Left renal pelvis (tissue), 4 donors: ENCODE results near the gene FBXO38. TPM values are rescaled to one million over a fixed set of nuclear protein-coding genes. Genes with fewer than 3 reads are reported as not detected.

Experiments used
- DNase-seq, 4 donors: peaks; one replicate each; pipeline ENCODE4 v3.0.0-alpha.2; 2013; ENCODE audit warnings: low read depth in 4 of 4, low spot score in 3 of 4
- polyA plus RNA-seq, 4 donors: library from polyadenylated mRNA; unstranded; fragments of 120-200 nt; gene quantifications; one replicate each; pipeline ENCODE4 v1.2.1, GENCODE V29; 2013; ENCODE audit not compliant: insufficient read length in 4 of 4

Gene FBXO38
- 10 to 100 TPM; 36.5 to 51.8 (median 46.8) TPM for polyA plus RNA-seq

DNA sequence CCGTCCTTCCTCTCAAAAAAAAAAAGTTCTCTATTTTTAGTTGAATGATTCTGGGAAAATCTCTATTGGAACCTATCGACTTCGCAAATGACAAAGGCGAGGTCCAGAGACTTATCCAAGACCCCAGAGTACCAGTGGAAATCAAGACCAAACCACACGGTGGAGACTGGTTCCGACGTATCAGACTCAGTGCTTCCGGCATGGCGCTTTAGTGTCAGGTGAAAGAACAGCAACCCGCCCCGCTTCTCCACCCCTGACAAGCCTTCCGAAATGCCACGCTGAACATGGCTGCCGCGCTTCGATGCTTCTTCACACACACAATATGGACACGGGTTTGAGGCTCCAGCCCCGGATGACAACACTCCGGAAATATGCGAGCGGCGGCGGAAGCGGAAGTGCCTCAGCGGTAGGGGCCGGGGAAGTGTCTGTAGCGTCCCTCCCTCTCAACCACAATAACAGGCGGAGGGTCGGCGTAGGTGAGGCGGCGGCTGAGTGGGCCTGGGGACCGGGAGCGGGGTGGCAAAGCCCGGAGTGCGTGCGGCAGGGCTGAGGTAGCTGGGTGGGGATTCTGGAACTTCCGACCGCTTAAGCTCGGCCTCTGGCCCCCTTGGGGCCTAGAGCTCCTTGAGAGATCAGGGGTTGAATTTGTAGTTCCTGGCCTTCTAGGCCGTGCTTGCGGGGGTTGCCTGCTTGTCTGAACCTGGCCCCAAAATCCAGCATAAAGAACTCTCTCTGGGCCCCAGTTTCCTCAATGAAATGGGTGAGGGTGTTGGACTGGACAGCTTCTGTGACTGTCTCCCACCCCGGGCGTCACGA is at the start of gene FBXO38:
Gene FBXO38, plus strand, starts transcription at position 395 of the 816 bp plus-strand sequence. CDS start 10,819 bp downstream, outside the sequence.
- DNase-seq = peak; percentile 88 to 95 (median 93)

GRCh38 chr5:148335259-148335658 is 48.5 kb upstream of the FBXO38 start, which contains the start of gene SPINK9:
TSS of gene SPINK9 (plus strand) at chr5:148335559. CDS start at chr5:148335614, 55 bp downstream.
- no peak for DNase-seq

DNA sequence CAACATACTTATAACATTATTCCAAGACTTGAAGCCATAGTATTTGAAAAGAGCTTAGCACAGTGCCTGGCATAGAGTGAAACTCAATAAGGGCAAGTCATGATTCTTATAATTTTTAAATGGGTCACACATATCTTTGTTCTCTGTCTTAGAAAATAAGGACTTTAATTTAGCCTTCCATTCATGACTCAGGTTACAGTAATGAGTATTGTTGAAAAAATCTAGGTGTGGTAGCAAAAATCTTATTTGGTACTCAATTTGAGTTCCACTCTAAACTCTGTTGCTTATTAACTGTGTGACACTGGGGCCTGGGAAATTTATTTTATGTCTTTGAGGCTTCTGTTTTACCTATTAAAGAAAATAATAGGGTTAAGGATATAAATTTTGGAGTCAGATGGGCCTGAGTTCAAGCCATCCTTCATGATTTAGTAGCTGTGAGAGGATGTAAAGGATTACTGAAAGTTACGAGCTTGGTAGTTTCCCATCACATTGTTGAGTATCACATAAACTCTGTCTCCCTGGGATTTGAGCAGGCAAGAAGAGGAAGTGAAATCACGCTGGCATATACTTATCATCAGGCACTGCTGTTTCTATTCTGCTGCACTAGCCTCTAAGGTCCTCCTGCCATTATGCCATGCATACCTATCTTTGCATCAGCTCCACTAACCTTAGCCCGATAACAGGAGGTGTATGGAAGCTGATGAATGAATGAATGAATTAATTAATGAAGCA is 46.9 kb upstream of the FBXO38 start:
- DNase-seq = no peak

GRCh38 chr5:148342371-148343045 is 41.2 kb upstream of the FBXO38 start:
- no peak for DNase-seq

DNA sequence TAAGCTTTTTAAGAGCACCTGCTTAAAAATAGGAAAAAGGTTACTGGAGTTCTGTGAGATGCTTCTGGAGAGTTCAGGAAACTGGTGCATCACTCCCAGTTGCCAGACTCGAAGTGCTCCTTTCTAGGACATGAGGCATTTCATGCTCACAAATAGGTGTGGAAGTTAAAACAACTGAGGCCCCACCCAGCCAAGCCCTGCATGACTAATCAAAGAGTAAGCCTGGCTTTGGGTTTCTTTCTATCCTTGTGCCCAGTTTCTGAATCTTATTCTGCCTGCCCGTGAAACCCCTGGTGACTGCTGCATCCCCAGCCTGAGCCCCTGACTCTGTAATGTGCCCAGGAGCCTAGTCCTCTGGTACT is 40.7 kb upstream of the FBXO38 start:
- no peak for DNase-seq

DNA sequence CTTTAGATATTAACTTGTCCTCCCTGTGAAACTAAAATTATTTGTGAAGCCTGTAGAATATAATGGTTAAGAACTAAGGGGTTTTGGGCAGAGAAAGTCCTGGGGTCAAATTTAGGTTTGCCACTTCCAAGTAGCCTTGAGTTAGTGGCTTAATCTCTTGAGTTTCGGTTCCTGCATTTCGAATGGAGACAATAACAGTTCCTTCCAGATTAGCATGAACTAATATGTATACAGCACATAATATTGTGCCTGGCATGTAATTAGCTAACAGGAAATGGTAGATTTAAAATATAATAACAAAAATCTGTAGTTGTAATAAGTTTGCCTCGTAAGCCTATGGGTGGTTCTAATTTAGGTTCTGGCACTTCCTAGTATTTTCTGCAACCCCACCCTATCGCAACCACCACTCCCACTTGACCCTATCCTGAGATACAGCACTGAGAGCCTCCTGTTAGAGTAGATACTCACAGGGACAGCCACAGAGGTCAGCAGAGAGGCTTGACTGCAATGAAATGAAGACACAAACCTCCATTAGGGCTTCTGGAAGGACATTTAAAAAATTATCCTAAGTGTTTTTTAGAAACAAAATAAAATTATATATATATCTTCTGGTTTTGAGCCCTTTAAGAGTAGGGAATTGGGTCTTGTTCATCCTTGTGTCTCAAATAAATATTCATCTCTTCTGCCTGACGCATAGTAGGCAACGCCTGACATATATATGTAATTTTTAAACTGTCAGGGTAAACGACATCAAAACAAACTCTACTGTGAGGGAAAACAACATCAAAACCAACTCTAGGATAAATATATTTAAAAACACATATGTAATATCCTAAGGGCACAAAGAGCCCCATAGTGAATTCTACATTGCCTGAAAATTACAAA is 39.9 kb upstream of the FBXO38 start:
- DNase-seq = no peak

- DNase-seq = no peak
These were observed 36.1 kb upstream of the FBXO38 start for GRCh38 chr5:148347706-148348105.

GRCh38 chr5:148352696-148353095 is 31.1 kb upstream of the FBXO38 start:
- DNase-seq = no peak

DNA sequence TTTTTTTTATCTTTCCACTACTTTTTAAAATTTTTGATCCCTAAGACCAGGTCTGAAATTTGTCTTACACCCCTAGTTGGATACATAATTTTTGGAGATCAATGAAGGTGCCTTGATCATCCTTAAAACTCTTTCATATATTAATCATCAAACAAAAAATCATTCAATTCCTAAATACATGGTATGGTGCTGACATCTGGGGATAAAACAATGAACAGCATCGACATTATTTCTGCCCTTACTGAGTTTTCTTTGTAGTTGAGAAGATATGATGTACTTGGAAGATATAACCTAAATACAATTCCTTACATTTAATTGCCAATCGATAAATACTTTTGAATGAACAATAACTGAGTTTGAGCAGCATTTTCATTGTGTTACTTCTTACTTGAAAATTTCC is 30.1 kb upstream of the FBXO38 start:
- DNase-seq = no peak

GRCh38 chr5:148364343-148364742 is 19.4 kb upstream of the FBXO38 start:
- no peak for DNase-seq

GRCh38 chr5:148368299-148368698 is 15.5 kb upstream of the FBXO38 start:
- no peak for DNase-seq

GRCh38 chr5:148372166-148372725 is 11.5 kb upstream of the FBXO38 start:
- no peak for DNase-seq

DNA sequence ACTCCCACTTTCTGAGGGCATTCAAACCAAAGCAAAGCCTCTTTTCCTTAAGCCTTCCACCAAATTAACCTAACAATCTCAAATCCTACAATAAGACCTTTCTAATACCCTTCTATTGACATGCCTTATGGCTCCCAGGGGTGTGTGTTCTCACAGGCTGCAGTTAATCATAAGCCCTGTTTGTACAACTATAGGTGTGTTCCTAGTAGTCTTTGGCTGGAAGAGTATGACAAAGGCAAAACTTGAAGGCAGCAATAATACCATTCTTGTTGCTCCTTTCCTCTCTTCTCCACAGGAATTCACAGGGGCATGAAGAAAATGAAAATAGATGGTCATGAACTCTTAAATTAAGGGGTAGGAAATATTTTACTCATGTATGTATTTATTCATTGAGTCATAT is 10.9 kb upstream of the FBXO38 start:
- no peak for DNase-seq

DNA sequence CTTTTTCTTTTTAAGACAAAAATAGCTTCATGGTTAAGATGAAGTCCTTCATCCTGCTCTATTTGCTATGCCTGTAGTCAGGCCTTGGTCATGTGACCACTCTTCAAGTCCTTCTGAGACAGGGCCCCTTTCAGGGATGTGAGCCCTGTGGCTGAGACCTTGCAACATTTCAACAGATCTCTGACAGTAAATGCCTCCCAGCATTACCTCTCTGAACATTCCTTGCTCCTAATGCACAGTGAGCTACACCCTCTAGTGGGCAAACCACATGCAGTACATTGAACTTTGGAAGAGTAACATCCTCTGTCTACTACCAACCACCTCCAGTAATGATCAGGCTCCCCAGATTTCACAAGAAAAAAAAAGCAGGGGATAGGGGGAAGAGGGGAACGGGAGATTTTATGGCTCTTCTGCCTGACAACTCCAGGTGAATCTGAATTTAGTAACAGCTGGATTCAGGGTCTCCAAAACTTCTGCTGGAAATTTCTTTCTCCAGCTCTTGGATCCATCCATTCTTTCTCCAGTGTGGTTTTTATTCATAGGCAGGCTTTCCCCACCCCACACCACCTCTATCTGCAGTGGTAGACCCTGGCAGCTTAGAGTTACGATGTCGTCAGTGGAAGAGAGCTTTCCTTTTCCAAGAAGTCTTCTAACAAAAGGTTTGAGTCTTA is 8.9 kb upstream of the FBXO38 start:
- peak in 2 of 4 donors; percentile 14 to 23 for DNase-seq

- DNase-seq = no peak
These were observed 7.6 kb upstream of the FBXO38 start for GRCh38 chr5:148376198-148376597.

- no peak for DNase-seq
These were observed 5.1 kb upstream of the FBXO38 start for GRCh38 chr5:148378670-148379069.

DNA sequence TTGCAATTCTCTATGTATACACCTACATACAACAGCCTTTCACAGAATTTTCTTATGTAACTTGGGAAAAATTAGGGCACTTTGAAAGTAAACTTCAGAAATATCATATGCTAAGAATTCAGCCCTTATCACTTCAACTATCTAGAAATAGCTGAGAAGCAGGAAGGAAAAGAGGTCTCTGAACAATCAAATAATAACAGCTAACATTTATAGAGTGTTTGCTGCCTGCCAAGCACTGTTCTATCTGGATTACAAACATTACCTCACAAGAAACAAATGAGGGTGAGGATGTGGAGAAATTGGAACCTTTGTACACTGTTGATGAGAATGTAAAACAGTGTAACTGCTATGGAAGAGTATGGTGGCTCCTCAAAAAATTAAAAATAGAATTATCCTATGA is 4.4 kb upstream of the FBXO38 start:
- DNase-seq = no peak

GRCh38 chr5:148381906-148382305 is 1.9 kb upstream of the FBXO38 start:
- DNase-seq = no peak

GRCh38 chr5:148382961-148383360 is 797 bp upstream of the FBXO38 start:
- peak in 2 of 4 donors; percentile 10 to 24 for DNase-seq
